Measurements from ENCODE around the gene SULT1C2.
"Not testable (repeated sequence)": the region's sequence is repeated elsewhere in the genome, so short reads cannot be mapped to it uniquely, and the experiment has no call there.

The SULT1C2 gene

GRCh38 chr2:108355906-108356734 lies 67.4 kb downstream of the SULT1C2 start:
- DNase-seq = no peak

GRCh38 chr2:108359336-108359735 lies 70.6 kb downstream of the SULT1C2 start:
- DNase-seq = not testable (repeated sequence)

All from activated T-cell treated with anti-CD3 and anti-CD28 coated beads for 4 hours (primary cell).